Activated CD8-positive, alpha-beta memory T cell treated with anti-CD3 and anti-CD28 coated beads, Interleukin-2, amount 50 U/mL, for 1 hour (primary cell): Measurements from ENCODE around the gene FAM174C.
"Not testable (repeated sequence)": the region's sequence is repeated elsewhere in the genome, so short reads cannot be mapped to it uniquely, and the experiment has no call there.

Experiments
- DNase-seq: peaks from one replicate; pipeline ENCODE4 v3.0.0-alpha.2; 2020; ENCODE audit errors: extremely low read depth

FAM174C gene

DNA sequence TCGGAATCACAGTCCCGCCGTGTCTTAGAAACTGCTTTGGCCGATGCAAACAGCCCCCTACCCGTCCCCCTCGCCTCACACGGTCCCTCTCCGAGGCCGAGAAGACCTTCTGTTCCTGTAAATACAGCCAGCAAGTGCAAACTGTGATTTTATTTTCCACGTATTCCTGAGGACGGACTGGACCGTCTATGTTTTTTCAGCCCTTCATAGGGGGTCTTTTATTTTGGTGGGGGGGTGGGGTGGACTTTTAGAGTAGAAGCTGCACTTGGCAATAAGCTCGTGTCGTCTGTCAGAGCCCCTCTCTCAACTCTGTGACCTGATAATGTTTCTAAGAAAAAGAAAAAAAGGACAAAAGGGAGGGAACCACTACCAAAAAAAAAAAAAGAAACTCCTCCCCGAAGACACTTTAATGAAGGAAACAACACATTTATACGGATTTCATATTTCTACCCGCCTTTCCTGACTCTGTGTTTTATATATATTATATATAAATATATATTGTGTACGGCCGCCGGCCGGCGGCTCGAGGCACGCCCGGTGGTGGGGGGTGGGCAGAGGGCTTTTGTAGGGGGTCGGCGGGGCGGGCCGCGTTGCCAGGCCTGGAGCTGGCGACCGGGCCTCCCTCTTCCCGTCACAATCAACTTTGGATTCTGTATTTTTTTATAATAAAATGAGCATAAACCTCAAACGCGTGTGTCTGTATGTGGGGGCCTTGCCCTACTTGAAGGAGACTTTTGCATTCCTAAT lies 25.6 kb downstream of the FAM174C start:
- DNase-seq: no peak

DNA sequence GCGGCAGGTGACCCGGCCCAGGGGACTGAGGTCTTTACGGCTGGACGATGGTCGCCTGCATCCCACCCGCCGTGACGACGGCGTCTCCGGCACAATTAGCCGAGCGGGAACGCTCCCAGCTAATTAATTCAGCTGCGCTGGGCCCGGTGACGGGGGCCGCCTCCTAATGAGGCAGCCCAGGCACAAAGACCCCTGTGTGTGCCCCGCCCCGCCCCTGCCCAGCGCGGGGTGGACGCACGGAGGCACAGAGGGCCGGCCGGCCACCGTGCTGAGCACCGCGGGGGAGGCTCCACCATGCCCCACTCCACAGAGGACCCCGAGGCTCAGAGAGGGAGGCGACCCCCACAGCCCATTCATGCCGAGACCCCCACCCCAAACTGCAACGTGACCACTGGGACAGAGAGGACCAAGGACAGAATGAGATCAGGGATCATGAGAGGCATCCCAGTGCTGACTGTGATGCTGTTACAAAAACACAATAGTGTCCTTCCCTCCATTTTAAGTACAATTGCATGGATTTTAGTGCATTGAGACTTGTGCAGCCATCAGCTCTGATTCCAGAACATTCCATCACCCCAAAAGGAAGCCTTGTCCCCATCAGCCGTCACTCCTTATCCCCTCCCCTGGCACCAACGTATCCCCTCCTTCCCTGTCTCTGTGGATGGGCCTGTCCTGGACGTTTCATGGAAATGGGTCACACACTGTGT lies 27.4 kb downstream of the FAM174C start:
- no peak for DNase-seq

- no peak for DNase-seq
Observed at GRCh38 chr19:1304197-1304924, 29.0 kb downstream of the FAM174C start.

- DNase-seq: not testable (repeated sequence)
Observed at GRCh38 chr19:1305354-1305753, 30.0 kb downstream of the FAM174C start.

DNA sequence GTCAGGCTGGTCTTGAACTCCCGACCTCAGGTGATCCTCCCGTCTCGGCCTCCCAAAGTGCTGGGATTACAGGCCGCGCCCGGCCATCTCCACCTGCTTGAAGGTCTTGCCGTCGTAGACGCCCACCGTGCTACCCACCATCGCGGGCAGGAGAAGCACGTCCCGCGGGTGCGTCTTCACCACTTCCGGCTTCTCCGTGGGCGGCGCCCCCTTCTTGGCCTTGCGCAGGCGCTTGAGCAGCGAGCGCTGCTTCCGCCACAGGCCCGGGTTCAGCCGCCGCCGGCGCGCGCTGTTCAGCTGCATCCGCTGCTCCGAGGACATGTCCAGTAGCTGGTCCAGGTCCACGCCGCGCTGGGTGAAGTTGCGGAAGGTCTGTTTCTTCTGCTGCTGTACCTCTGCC lies 32.0 kb downstream of the FAM174C start:
- no peak for DNase-seq

DNA sequence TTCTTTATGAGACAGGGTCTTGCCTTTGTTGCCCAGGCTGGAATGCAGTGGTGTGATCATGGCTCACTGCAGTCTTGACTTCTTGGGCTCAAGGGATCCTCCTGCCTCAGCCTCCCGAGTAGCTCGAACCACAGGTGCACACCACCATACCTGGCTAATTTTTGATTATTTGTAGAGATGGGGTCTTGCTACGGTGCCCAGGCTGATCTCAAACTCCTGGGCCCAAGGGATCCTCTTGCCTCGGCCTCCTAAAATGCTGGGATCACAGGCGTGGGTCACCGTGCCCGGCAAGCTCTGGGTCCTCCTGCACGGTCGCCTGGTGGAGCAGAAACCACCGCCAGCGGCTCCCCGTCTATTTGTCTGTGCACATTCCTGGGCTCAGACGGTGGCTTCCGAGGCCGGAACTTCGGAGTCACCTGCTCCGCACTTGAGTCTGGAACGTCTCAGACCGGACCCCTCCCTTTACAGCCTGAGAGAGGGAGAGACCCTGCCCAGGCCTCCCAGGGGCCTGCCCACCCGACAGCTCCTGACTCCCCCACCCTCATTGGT lies 32.5 kb downstream of the FAM174C start:
- no peak for DNase-seq

GRCh38 chr19:1308718-1309117 lies 33.4 kb downstream of the FAM174C start:
- no peak for DNase-seq

GRCh38 chr19:1309977-1310852 lies 34.9 kb downstream of the FAM174C start:
- no peak for DNase-seq

- DNase-seq: no peak
Observed at GRCh38 chr19:1310853-1311180, 35.5 kb downstream of the FAM174C start.

GRCh38 chr19:1311543-1312091 lies 36.3 kb downstream of the FAM174C start:
- no peak for DNase-seq

DNA sequence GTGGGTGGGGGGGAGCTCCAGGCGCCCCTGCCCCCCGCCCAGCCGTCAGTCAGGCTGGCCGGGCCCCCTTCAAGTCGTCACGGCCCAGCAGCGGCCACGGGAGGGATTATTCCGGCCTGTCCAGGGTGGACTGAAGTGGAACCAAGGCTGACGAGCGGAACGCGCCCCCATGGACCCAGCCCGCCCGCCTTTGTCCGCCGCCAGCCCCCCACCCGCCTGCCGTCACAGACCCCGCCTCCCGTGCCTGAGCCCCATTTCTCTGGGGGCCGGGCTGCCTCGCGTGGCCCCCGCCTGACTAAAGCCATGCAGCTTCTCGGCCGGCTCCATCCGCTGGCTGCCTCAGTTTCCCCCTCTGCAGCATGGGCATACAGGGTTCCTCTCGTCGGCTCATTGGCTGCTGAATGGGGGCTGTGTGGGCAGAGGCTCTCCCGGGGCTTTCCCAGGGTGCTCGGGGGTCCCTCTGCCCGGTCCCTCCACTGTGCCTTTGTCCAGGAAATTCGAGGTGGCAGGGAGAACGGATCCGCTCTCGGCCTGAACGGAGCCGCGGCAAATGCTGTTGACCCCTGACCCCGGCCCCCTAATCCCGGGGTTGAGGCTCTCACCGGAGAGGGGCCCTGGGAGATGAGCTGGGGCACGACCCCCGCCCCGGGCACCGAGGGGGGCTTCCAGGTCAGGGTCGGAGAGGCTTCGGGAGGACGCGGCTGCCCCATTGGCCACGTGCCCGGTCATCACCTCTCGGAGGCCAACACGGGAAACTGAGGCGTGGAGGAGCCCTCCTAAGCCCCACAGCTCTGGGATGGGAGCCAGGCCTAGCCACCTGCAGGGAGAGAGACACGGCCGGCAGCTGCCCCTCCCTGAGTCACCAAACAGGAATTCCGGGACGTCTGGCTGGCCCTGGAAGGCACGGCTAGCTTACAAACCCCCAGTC lies 37.7 kb downstream of the FAM174C start:
- no peak for DNase-seq

- no peak for DNase-seq
Observed at GRCh38 chr19:1313695-1314613, 38.6 kb downstream of the FAM174C start.

GRCh38 chr19:1315470-1316166 lies 40.3 kb downstream of the FAM174C start:
- no peak for DNase-seq

DNA sequence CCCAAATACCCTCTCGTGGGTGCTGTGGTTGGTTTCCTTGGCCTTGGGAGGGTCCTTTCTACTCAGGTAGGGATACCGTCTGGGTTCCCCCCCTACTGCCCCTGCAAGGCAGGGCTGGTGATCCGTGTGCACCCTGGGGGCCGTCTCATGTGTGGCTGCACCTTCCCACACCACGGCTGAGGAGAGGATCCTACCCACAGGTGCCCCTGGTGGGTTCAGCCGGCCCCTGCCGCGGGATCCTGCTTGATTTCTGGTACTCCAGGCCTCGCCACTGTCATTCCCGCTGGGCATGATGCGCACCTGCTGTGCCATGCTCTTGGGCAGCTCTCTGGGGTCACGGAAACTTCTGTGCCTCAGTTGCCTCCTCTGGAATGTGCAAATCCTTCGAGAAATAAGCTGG lies 41.1 kb downstream of the FAM174C start:
- DNase-seq: no peak

DNA sequence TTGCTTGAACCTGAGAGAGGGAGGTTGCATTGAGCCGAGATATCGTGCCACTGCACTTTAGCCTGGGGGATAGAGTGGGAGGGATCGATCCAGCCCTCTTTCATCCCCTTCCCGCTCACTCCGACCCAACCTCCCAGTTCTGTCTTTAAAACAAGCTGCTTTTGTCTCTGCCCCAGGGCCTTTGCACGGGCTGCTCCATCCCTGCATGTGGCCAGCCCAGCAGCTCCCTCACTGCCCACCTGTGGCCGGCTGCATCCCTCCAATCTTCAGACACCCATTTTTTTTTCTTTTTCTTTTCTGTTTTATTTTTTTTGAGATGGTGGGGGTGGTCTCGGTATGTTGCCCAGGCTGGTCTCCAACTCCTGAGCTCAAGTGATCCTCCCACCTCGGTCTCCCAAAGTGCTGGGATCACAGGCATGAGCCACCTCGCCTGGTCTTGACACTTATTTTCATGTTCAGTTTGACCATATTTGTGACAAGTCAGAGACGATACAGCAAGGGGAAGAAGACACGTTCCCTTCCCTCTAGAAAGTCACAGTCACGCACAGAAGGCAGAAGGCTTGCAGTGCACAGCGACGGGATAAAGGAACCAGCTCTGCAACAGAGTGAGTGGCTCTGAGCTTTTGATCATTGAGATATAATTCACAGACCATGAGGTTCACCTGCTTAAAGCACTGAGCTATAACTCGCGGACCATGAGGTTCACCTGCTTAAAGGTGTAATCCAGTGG lies 42.1 kb downstream of the FAM174C start:
- no peak for DNase-seq

GRCh38 chr19:1318678-1319471 lies 43.5 kb downstream of the FAM174C start:
- no peak for DNase-seq

GRCh38 chr19:1320282-1320650 lies 44.9 kb downstream of the FAM174C start:
- DNase-seq: not testable (repeated sequence)
